Smooth muscle cell (in vitro differentiated cells): ENCODE measurements around the gene IQSEC3. TPM values are rescaled to one million over a fixed set of nuclear protein-coding genes. Genes with fewer than 3 reads are reported as not detected.
A peak's percentile ranks its signal among the peaks of the same experiment; 100 is the strongest.
"Not testable (repeated sequence)": the region's sequence is repeated elsewhere in the genome, so short reads cannot be mapped to it uniquely, and the experiment has no call there.

Source experiments
- DNase-seq: peaks from one replicate; lab custom pipeline; 2025; ENCODE audit not compliant: unreplicated experiment; lab: John Stamatoyannopoulos, UW
- H2AFZ ChIP-seq: fragments of 200-600 bp; sonication (generic); 2 replicates; pipeline ENCODE4 v1.6.0; 2016; ENCODE audit warnings: antibody characterized with exemption, low read depth, mild to moderate bottlenecking
- H3F3A ChIP-seq: fragments of 200-600 bp; sonication (generic); 2 replicates; pipeline ENCODE4 v1.6.0; 2017; ENCODE audit warnings: antibody characterized with exemption, low read depth
- H3K27ac ChIP-seq: fragments of 200-600 bp; sonication (generic); 2 replicates; pipeline ENCODE4 v1.5.1; 2016; ENCODE audit warnings: low read depth, mild to moderate bottlenecking
- H3K27me3 ChIP-seq: fragments of 200-600 bp; sonication (generic); 2 replicates; pipeline ENCODE4 v1.6.1; 2016; ENCODE audit warnings: low read depth, mild to moderate bottlenecking
- H3K36me3 ChIP-seq: fragments of 200-600 bp; sonication (generic); 2 replicates; pipeline ENCODE4 v1.5.1; 2016; ENCODE audit warnings: low read depth
- H3K4me1 ChIP-seq: fragments of 200-600 bp; sonication (generic); 2 replicates; pipeline ENCODE4 v1.5.1; 2016; ENCODE audit warnings: low read depth
- H3K4me2 ChIP-seq: fragments of 200-600 bp; sonication (generic); 2 replicates; pipeline ENCODE4 v1.6.0; 2016; ENCODE audit warnings: mild to moderate bottlenecking
- H3K4me3 ChIP-seq: fragments of 200-600 bp; sonication (generic); 2 replicates; pipeline ENCODE4 v1.5.1; 2016; ENCODE audit warnings: mild to moderate bottlenecking
- H3K79me2 ChIP-seq: fragments of 200-600 bp; sonication (generic); 2 replicates; pipeline ENCODE4 v1.6.0; 2016; ENCODE audit warnings: low read depth, mild to moderate bottlenecking
- H3K9ac ChIP-seq: fragments of 200-600 bp; sonication (generic); 2 replicates; pipeline ENCODE4 v1.6.0; 2016; ENCODE audit warnings: low read depth
- H3K9me3 ChIP-seq: fragments of 200-600 bp; sonication (generic); replicated peaks from 2 replicates; pipeline ENCODE4 v1.5.1; 2016; ENCODE audit warnings: low read depth
- H4K20me1 ChIP-seq: fragments of 200-600 bp; sonication (generic); 2 replicates; pipeline ENCODE4 v1.6.0; 2016; ENCODE audit warnings: low read depth
- WGBS: methylation state at CpG from one replicate; pipeline ENCODE4 v1.1.7; 2016; ENCODE audit warnings: low lambda C conversion rate; 5-methylcytosine and 5-hydroxymethylcytosine counted together
- polyA plus RNA-seq: library from polyadenylated mRNA; unstranded; fragments of >200 nt; fragmentation: Nextera tagmentation; extraction: Ambion mirVana; gene quantifications from 2 replicates; pipeline ENCODE4 v1.2.1, GENCODE V29; 2016
- total RNA-seq: library from RNA; depleted of rRNA; stranded (reverse); fragments of >200 nt; gene quantifications from 2 replicates; pipeline ENCODE4 v1.2.3, GENCODE V29; 2014
- TF ChIP-seq, protein P1 (sequence below): fragments of 200-600 bp; sonication (generic); IDR thresholded peaks from 2 replicates; pipeline ENCODE4 v1.5.1; 2017; ENCODE audit warnings: borderline replicate concordance, mild to moderate bottlenecking, antibody characterized with exemption; ENCODE audit not compliant: insufficient read depth, poor library complexity, severe bottlenecking

IQSEC3 gene
- total RNA-seq (0.72 and 1.2 TPM in 2 replicates), polyA plus RNA-seq (1.9 and 2.4 TPM in 2 replicates)

GRCh38 chr12:66428-66781 is at the start of gene IQSEC3:
IQSEC3 (plus strand) TSS chr12:66767; CDS start chr12:66883, 116 bp downstream.
- not testable (repeated sequence) for H3K36me3 ChIP-seq, DNase-seq, H2AFZ ChIP-seq, H3K4me1 ChIP-seq, H3F3A ChIP-seq, H3K9me3 ChIP-seq, H4K20me1 ChIP-seq, H3K79me2 ChIP-seq
- 0% methylated on average over 4 of the region's 27 CpGs for WGBS
- Histone ChIP-seq H3K27me3 (peaks cover 28% of the 10 kb centered on the region), H3K4me3 (peak within 1 kb of the TSS; percentile 53), H3K4me2 (peak within 1 kb of the TSS; percentile 89), H3K27ac (peak within 1 kb of the TSS; percentile 95), H3K9ac (peak within 1 kb of the TSS; percentile 62)

DNA sequence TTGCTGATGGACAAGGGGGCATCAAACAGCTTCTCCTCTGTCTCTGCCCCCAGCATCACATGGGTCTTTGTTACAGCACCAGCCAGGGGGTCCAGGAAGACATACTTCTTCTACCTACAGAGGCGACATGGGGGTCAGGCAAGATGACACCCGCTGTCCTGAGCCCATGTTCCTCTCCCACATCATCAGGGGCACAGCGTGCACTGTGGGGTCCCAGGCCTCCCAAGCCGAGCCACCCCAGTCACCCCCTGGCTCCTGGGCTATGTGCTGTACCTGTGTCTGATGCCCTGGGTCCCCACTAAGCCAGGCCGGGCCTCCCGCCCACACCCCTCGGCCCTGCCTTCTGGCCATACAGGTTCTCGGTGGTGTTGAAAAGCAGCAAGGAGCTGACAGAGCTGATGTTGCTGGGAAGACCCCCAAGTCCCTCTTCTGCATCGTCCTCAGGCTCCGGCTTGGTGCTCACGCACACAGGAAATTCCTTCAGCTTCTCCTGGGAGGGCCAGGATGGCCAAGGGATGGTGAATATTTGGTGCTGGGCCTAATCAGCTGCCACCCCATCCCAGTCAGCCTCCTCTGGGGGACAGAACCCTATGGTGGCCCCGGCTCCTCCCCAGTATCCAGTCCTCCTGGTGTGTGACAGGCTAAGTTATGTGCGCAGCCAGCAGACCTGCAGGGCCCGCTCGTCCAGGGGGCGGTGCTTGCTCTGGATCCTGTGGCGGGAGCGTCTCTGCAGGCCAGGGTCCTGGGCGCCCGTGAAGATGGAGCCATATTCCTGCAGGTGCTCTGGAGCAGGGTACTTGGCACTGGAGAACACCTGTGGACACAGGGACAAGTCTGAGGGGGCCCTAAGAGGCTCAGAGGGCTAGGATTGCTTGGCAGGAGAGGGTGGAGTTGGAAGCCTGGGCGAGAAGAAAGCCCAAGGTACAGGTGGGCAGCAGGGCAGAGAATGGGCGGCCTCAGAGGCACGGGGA is 48.9 kb upstream of the IQSEC3 start:
- H3K4me2 ChIP-seq, H3K9ac ChIP-seq, DNase-seq, H3K9me3 ChIP-seq, H3K4me3 ChIP-seq, H3K36me3 ChIP-seq, H2AFZ ChIP-seq, H3K4me1 ChIP-seq, H3F3A ChIP-seq, H3K79me2 ChIP-seq, H3K27me3 ChIP-seq, H3K27ac ChIP-seq: not testable (repeated sequence)
- peaks cover 24% of the 10 kb centered on the region for H4K20me1 ChIP-seq
- 98% methylated on average over 18 of the region's 23 CpGs for WGBS

- H3K27me3 ChIP-seq, H3K27ac ChIP-seq, H3K79me2 ChIP-seq, H3K36me3 ChIP-seq, H2AFZ ChIP-seq, H3F3A ChIP-seq, H3K4me2 ChIP-seq, H3K9ac ChIP-seq, H3K9me3 ChIP-seq, H3K4me3 ChIP-seq, H3K4me1 ChIP-seq, DNase-seq: not testable (repeated sequence)
- 96% methylated on average over 22 of the region's 26 CpGs for WGBS
- peaks cover 28% of the 10 kb centered on the region for H4K20me1 ChIP-seq
These were observed 47.6 kb upstream of the IQSEC3 start for GRCh38 chr12:18821-19567.

- H3K9ac ChIP-seq, H3K79me2 ChIP-seq, H3K4me1 ChIP-seq, H3K27ac ChIP-seq, H3K4me2 ChIP-seq, H3K27me3 ChIP-seq, H3F3A ChIP-seq, H2AFZ ChIP-seq, H3K36me3 ChIP-seq, H3K9me3 ChIP-seq, DNase-seq, H3K4me3 ChIP-seq: not testable (repeated sequence)
- 96% methylated on average over 7 of the region's 11 CpGs for WGBS
- peaks cover 28% of the 10 kb centered on the region for H4K20me1 ChIP-seq
These were observed 46.7 kb upstream of the IQSEC3 start for GRCh38 chr12:19906-20305.

DNA sequence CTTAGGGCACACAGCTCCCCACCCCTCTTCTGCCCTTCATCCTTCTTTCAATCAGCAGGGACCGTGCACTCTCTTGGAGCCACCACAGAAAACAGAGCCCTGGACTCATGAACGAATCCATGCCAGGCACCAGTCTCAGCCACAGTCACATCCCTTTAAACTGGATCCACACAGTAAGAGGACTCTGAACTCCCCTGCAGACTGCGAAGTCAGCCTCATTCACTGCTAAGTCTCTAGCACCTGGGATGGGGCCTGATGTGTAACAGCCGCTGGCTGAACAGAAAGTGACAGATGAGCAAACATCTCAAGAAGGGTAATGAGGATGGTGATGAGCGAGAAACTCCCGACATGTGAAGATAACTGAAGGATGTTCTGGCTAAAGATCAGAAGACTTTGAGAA is 45.8 kb upstream of the IQSEC3 start:
- peaks cover 28% of the 10 kb centered on the region for H4K20me1 ChIP-seq
- 75% methylated on average over 6 of the region's 6 CpGs for WGBS

More for the DNA sequence above, 45.8 kb upstream of the IQSEC3 start:
- H3K4me3 ChIP-seq: no peak overlapping the region
- no peak for DNase-seq
- no peak overlapping the region for H3K27ac ChIP-seq
- no peaks in the 10 kb centered on the region for H3F3A ChIP-seq
- H2AFZ ChIP-seq: no peak overlapping the region
- no peak overlapping the region for H3K9ac ChIP-seq
- H3K4me2 ChIP-seq: no peak overlapping the region
- H3K27me3 ChIP-seq: no peaks in the 10 kb centered on the region
- no peaks in the 10 kb centered on the region for H3K36me3 ChIP-seq
- H3K9me3 ChIP-seq: no peaks in the 10 kb centered on the region
- TF ChIP-seq, protein P1, sequence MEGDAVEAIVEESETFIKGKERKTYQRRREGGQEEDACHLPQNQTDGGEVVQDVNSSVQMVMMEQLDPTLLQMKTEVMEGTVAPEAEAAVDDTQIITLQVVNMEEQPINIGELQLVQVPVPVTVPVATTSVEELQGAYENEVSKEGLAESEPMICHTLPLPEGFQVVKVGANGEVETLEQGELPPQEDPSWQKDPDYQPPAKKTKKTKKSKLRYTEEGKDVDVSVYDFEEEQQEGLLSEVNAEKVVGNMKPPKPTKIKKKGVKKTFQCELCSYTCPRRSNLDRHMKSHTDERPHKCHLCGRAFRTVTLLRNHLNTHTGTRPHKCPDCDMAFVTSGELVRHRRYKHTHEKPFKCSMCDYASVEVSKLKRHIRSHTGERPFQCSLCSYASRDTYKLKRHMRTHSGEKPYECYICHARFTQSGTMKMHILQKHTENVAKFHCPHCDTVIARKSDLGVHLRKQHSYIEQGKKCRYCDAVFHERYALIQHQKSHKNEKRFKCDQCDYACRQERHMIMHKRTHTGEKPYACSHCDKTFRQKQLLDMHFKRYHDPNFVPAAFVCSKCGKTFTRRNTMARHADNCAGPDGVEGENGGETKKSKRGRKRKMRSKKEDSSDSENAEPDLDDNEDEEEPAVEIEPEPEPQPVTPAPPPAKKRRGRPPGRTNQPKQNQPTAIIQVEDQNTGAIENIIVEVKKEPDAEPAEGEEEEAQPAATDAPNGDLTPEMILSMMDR: no peak
- no peaks in the 10 kb centered on the region for H3K79me2 ChIP-seq
- no peaks in the 10 kb centered on the region for H3K4me1 ChIP-seq
